ENCODE measurements around the gene GNAQ. TPM values are rescaled to one million over a fixed set of nuclear protein-coding genes. Genes with fewer than 3 reads are reported as not detected.

Gene GNAQ
- total and polyA plus RNA-seq, 5 donors from 2014 or later = 8.5 to 79.4 (median 17.4) TPM

- Mint-ChIP-seq H3K36me3 (peaks cover 3% of the 10 kb centered on the region), H3K27ac (peak overlapping the region; percentile 50 to 71 (median 55)), H3K4me3 (no peak overlapping the region), H3K4me1 (peaks cover 19 to 47% (median 35%) of the 10 kb centered on the region in 4 donors), H3K27me3 (no peaks in the 10 kb centered on the region), H3K9me3 (peaks cover 0 to 2% (median 0%) of the 10 kb centered on the region in 7 donors)
- Histone ChIP-seq H3K9me3 (ENCODE audit: control insufficient read depth in 2 of 2, low read length in 2 of 2) (no peaks in the 10 kb centered on the region), H3K36me3 (ENCODE audit: control insufficient read depth, insufficient read depth, low read length) (no peaks in the 10 kb centered on the region), H3K27ac (ENCODE audit: insufficient read depth, low read length, poor library complexity, severe bottlenecking) (no peak overlapping the region), H3K4me1 (ENCODE audit: control insufficient read depth, insufficient read depth, low read length, poor library complexity, severe bottlenecking) (peaks cover 15% of the 10 kb centered on the region), H3K4me3 (ENCODE audit: low read depth, low read length) (no peak overlapping the region), H3K27me3 (ENCODE audit: control insufficient read depth, insufficient read depth, low read length) (no peaks in the 10 kb centered on the region)
- DNase-seq (no peak), ATAC-seq (ENCODE audit: low read depth in 2 of 2) (no peak)
Observed at GRCh38 chr9:77829420-77829819, 202.2 kb downstream of the GNAQ start.

- Mint-ChIP-seq H3K9me3 (peaks cover 0 to 2% (median 0%) of the 10 kb centered on the region in 7 donors), H3K4me3 (peak overlapping the region in 1 of 4 donors; percentile 12), H3K27ac (no peak overlapping the region), H3K36me3 (peaks cover 7% of the 10 kb centered on the region), H3K4me1 (peaks cover 18 to 49% (median 39%) of the 10 kb centered on the region in 4 donors), H3K27me3 (no peaks in the 10 kb centered on the region)
- Histone ChIP-seq H3K9me3 (ENCODE audit: control insufficient read depth in 2 of 2, low read length in 2 of 2) (no peaks in the 10 kb centered on the region), H3K36me3 (ENCODE audit: control insufficient read depth, insufficient read depth, low read length) (no peaks in the 10 kb centered on the region), H3K4me3 (ENCODE audit: low read depth, low read length) (peak overlapping the region; percentile 33), H3K27me3 (ENCODE audit: control insufficient read depth, insufficient read depth, low read length) (no peaks in the 10 kb centered on the region), H3K27ac (ENCODE audit: insufficient read depth, low read length, poor library complexity, severe bottlenecking) (no peak overlapping the region), H3K4me1 (ENCODE audit: control insufficient read depth, insufficient read depth, low read length, poor library complexity, severe bottlenecking) (peaks cover 15% of the 10 kb centered on the region)
- DNase-seq (peak in 1 of 3 donors; percentile 49), ATAC-seq (ENCODE audit: low read depth in 2 of 2) (peak in 1 of 2 donors; percentile 44)
Observed at GRCh38 chr9:77827104-77827784, 204.4 kb downstream of the GNAQ start.

- H3K9me3 Mint-ChIP-seq = peaks cover 0 to 2% (median 0%) of the 10 kb centered on the region in 7 donors
Observed at GRCh38 chr9:77826621-77827020, 205.0 kb downstream of the GNAQ start.

GRCh38 chr9:77826116-77826515 lies 205.5 kb downstream of the GNAQ start:
- DNase-seq (no peak), ATAC-seq (ENCODE audit: low read depth in 2 of 2) (no peak)
- no peak overlapping the region for H3K4me3 Mint-ChIP-seq
- Histone ChIP-seq H3K4me1 (ENCODE audit: control insufficient read depth, insufficient read depth, low read length, poor library complexity, severe bottlenecking) (peaks cover 15% of the 10 kb centered on the region), H3K9me3 (ENCODE audit: control insufficient read depth in 2 of 2, low read length in 2 of 2) (no peaks in the 10 kb centered on the region), H3K36me3 (ENCODE audit: control insufficient read depth, insufficient read depth, low read length) (no peaks in the 10 kb centered on the region), H3K27me3 (ENCODE audit: control insufficient read depth, insufficient read depth, low read length) (no peaks in the 10 kb centered on the region), H3K4me3 (ENCODE audit: low read depth, low read length) (no peak overlapping the region), H3K27ac (ENCODE audit: insufficient read depth, low read length, poor library complexity, severe bottlenecking) (no peak overlapping the region)
- H3K27me3 Mint-ChIP-seq = no peaks in the 10 kb centered on the region
- no peak overlapping the region for H3K27ac Mint-ChIP-seq
- peaks cover 18 to 44% (median 34%) of the 10 kb centered on the region in 4 donors for H3K4me1 Mint-ChIP-seq
- H3K9me3 Mint-ChIP-seq = peaks cover 0 to 2% (median 0%) of the 10 kb centered on the region in 7 donors
- peaks cover 7% of the 10 kb centered on the region for H3K36me3 Mint-ChIP-seq

More at GRCh38 chr9:77826621-77827020, 205.0 kb downstream of the GNAQ start:
- H3K27me3 ChIP-seq (ENCODE audit: control insufficient read depth, insufficient read depth, low read length) = no peaks in the 10 kb centered on the region
- Mint-ChIP-seq H3K36me3 (peaks cover 7% of the 10 kb centered on the region), H3K27me3 (no peaks in the 10 kb centered on the region), H3K4me1 (peaks cover 18 to 45% (median 36%) of the 10 kb centered on the region in 4 donors), H3K27ac (no peak overlapping the region), H3K4me3 (no peak overlapping the region)
- H3K9me3 ChIP-seq (ENCODE audit: control insufficient read depth in 2 of 2, low read length in 2 of 2) = no peaks in the 10 kb centered on the region
- ATAC-seq (ENCODE audit: low read depth in 2 of 2) (no peak), DNase-seq (no peak)
- H3K4me3 ChIP-seq (ENCODE audit: low read depth, low read length) = no peak overlapping the region
- H3K4me1 ChIP-seq (ENCODE audit: control insufficient read depth, insufficient read depth, low read length, poor library complexity, severe bottlenecking) = peaks cover 15% of the 10 kb centered on the region
- H3K36me3 ChIP-seq (ENCODE audit: control insufficient read depth, insufficient read depth, low read length) = no peaks in the 10 kb centered on the region
- no peak overlapping the region for H3K27ac ChIP-seq (ENCODE audit: insufficient read depth, low read length, poor library complexity, severe bottlenecking)

GRCh38 chr9:77825361-77825760 lies 206.2 kb downstream of the GNAQ start:
- no peak overlapping the region for H3K4me3 ChIP-seq (ENCODE audit: low read depth, low read length)
- H3K27me3 ChIP-seq (ENCODE audit: control insufficient read depth, insufficient read depth, low read length) = no peaks in the 10 kb centered on the region
- Mint-ChIP-seq H3K4me3 (peak overlapping the region in 1 of 4 donors; percentile 23), H3K36me3 (peaks cover 4% of the 10 kb centered on the region), H3K27me3 (no peaks in the 10 kb centered on the region), H3K9me3 (peaks cover 0 to 2% (median 0%) of the 10 kb centered on the region in 7 donors), H3K27ac (no peak overlapping the region), H3K4me1 (peaks cover 18 to 45% (median 38%) of the 10 kb centered on the region in 4 donors)
- ATAC-seq (ENCODE audit: low read depth in 2 of 2) = no peak
- H3K4me1 ChIP-seq (ENCODE audit: control insufficient read depth, insufficient read depth, low read length, poor library complexity, severe bottlenecking) = peaks cover 18% of the 10 kb centered on the region
- H3K27ac ChIP-seq (ENCODE audit: insufficient read depth, low read length, poor library complexity, severe bottlenecking) = no peak overlapping the region
- H3K36me3 ChIP-seq (ENCODE audit: control insufficient read depth, insufficient read depth, low read length) = no peaks in the 10 kb centered on the region
- H3K9me3 ChIP-seq (ENCODE audit: control insufficient read depth in 2 of 2, low read length in 2 of 2) = no peaks in the 10 kb centered on the region
- DNase-seq = no peak

- Histone ChIP-seq H3K4me1 (ENCODE audit: control insufficient read depth, insufficient read depth, low read length, poor library complexity, severe bottlenecking) (peaks cover 20% of the 10 kb centered on the region), H3K27me3 (ENCODE audit: control insufficient read depth, insufficient read depth, low read length) (no peaks in the 10 kb centered on the region), H3K4me3 (ENCODE audit: low read depth, low read length) (no peak overlapping the region), H3K36me3 (ENCODE audit: control insufficient read depth, insufficient read depth, low read length) (peaks cover 2% of the 10 kb centered on the region), H3K27ac (ENCODE audit: insufficient read depth, low read length, poor library complexity, severe bottlenecking) (no peak overlapping the region), H3K9me3 (ENCODE audit: control insufficient read depth in 2 of 2, low read length in 2 of 2) (no peaks in the 10 kb centered on the region)
- no peaks in the 10 kb centered on the region for H3K9me3 Mint-ChIP-seq
- H3K27me3 Mint-ChIP-seq = no peaks in the 10 kb centered on the region
- peaks cover 17 to 36% (median 32%) of the 10 kb centered on the region in 4 donors for H3K4me1 Mint-ChIP-seq
- DNase-seq (peak in 1 of 3 donors; percentile 23), ATAC-seq (ENCODE audit: low read depth in 2 of 2) (peak in 1 of 2 donors; percentile 25)
- peaks cover 10% of the 10 kb centered on the region for H3K36me3 Mint-ChIP-seq
- peak overlapping the region in 1 of 4 donors; percentile 13 for H3K4me3 Mint-ChIP-seq
- peak overlapping the region in 1 of 3 donors; percentile 35 for H3K27ac Mint-ChIP-seq
Observed at GRCh38 chr9:77820293-77820954, 211.2 kb downstream of the GNAQ start.

GRCh38 chr9:77819657-77820056 lies 212.0 kb downstream of the GNAQ start:
- Histone ChIP-seq H3K4me3 (ENCODE audit: low read depth, low read length) (no peak overlapping the region), H3K27ac (ENCODE audit: insufficient read depth, low read length, poor library complexity, severe bottlenecking) (no peak overlapping the region), H3K36me3 (ENCODE audit: control insufficient read depth, insufficient read depth, low read length) (peaks cover 3% of the 10 kb centered on the region), H3K9me3 (ENCODE audit: control insufficient read depth in 2 of 2, low read length in 2 of 2) (no peaks in the 10 kb centered on the region), H3K4me1 (ENCODE audit: control insufficient read depth, insufficient read depth, low read length, poor library complexity, severe bottlenecking) (peaks cover 20% of the 10 kb centered on the region), H3K27me3 (ENCODE audit: control insufficient read depth, insufficient read depth, low read length) (no peaks in the 10 kb centered on the region)
- H3K27me3 Mint-ChIP-seq = no peaks in the 10 kb centered on the region
- H3K27ac Mint-ChIP-seq = peak overlapping the region in 1 of 3 donors; percentile 66
- DNase-seq = peak in 2 of 3 donors; percentile 7 to 57
- no peaks in the 10 kb centered on the region for H3K9me3 Mint-ChIP-seq
- H3K36me3 Mint-ChIP-seq = peaks cover 10% of the 10 kb centered on the region
- ATAC-seq (ENCODE audit: low read depth in 2 of 2) = peak; percentile 37 to 50
- peaks cover 17 to 36% (median 32%) of the 10 kb centered on the region in 4 donors for H3K4me1 Mint-ChIP-seq
- H3K4me3 Mint-ChIP-seq = no peak overlapping the region

Measured in CD4-positive, CD25-positive, alpha-beta regulatory T cell (primary cell).